ENCODE results near the gene CADM2. TPM values are rescaled to one million over a fixed set of nuclear protein-coding genes. Genes with fewer than 3 reads are reported as not detected.

The CADM2 gene
- total RNA-seq, 6 donors from 2014 or later, result under 0.01 to 4.6 (median 1.2) TPM

- H3K4me3 ChIP-seq, result no peak overlapping the region
- H3K27ac ChIP-seq, result no peak overlapping the region
- WGBS, 2 donors, result 28 to 39% methylated on average over 1 of the region's 1 CpG
- no peaks in the 10 kb centered on the region for H3K27me3 ChIP-seq
- TF ChIP-seq EP300 (IDR thresholded peaks at IDR 0.05) (no peak), CTCF (IDR thresholded peaks at IDR 0.05) (no peak), POLR2A (IDR thresholded peaks at IDR 0.05) (no peak), POLR2AphosphoS5 (IDR thresholded peaks at IDR 0.05) (no peak)
- no peaks in the 10 kb centered on the region for H3K36me3 ChIP-seq
- ATAC-seq (ENCODE audit: low FRiP score in 2 of 2) (no peak), DNase-seq (no peak)
- no peaks in the 10 kb centered on the region for H3K4me1 ChIP-seq
- H3K9me3 ChIP-seq, result no peaks in the 10 kb centered on the region
These were observed 249.9 kb downstream of the CADM2 start for GRCh38 chr3:85208650-85209049.

GRCh38 chr3:85210540-85210939 lies 251.8 kb downstream of the CADM2 start:
- Histone ChIP-seq H3K27ac (no peak overlapping the region), H3K4me3 (no peak overlapping the region), H3K27me3 (no peaks in the 10 kb centered on the region), H3K4me1 (no peaks in the 10 kb centered on the region), H3K36me3 (no peaks in the 10 kb centered on the region), H3K9me3 (no peaks in the 10 kb centered on the region)
- no peak for TF ChIP-seq POLR2A (IDR thresholded peaks at IDR 0.05)
- no peak for TF ChIP-seq EP300 (IDR thresholded peaks at IDR 0.05)
- WGBS, 2 donors, result 85 to 93% methylated on average over 2 of the region's 2 CpGs
- ATAC-seq (ENCODE audit: low FRiP score in 2 of 2) (no peak), DNase-seq (no peak)

GRCh38 chr3:85228966-85229365 lies 270.2 kb downstream of the CADM2 start:
- 50 to 77% methylated on average over 1 to 6 of the region's 6 CpGs for WGBS, 2 donors

GRCh38 chr3:85244091-85244490 lies 285.3 kb downstream of the CADM2 start:
- no peak for DNase-seq
- H3K36me3 ChIP-seq, result no peaks in the 10 kb centered on the region
- TF ChIP-seq POLR2AphosphoS5 (IDR thresholded peaks at IDR 0.05) (no peak), POLR2A (IDR thresholded peaks at IDR 0.05) (no peak), CTCF (IDR thresholded peaks at IDR 0.05) (no peak), EP300 (IDR thresholded peaks at IDR 0.05) (no peak)
- ATAC-seq (ENCODE audit: low FRiP score in 2 of 2), result no peak
- 85 to 88% methylated on average over 4 of the region's 4 CpGs for WGBS, 2 donors
- H3K9me3 ChIP-seq, result no peaks in the 10 kb centered on the region
- no peak overlapping the region for H3K4me3 ChIP-seq
- H3K27ac ChIP-seq, result no peak overlapping the region
- no peaks in the 10 kb centered on the region for H3K4me1 ChIP-seq
- H3K27me3 ChIP-seq, result no peaks in the 10 kb centered on the region

More at GRCh38 chr3:85228966-85229365, 270.2 kb downstream of the CADM2 start:
- H3K4me3 ChIP-seq, result no peak overlapping the region
- H3K36me3 ChIP-seq, result no peaks in the 10 kb centered on the region
- TF ChIP-seq CTCF (IDR thresholded peaks at IDR 0.05) (no peak), EP300 (IDR thresholded peaks at IDR 0.05) (no peak), POLR2A (IDR thresholded peaks at IDR 0.05) (no peak), POLR2AphosphoS5 (IDR thresholded peaks at IDR 0.05) (no peak)
- no peaks in the 10 kb centered on the region for H3K4me1 ChIP-seq
- no peak overlapping the region for H3K27ac ChIP-seq
- no peaks in the 10 kb centered on the region for H3K27me3 ChIP-seq
- ATAC-seq (ENCODE audit: low FRiP score in 2 of 2) (no peak), DNase-seq (no peak)
- no peaks in the 10 kb centered on the region for H3K9me3 ChIP-seq

- TF ChIP-seq EP300 (IDR thresholded peaks at IDR 0.05), result no peak
- TF ChIP-seq POLR2A (IDR thresholded peaks at IDR 0.05), result no peak
- TF ChIP-seq CTCF (IDR thresholded peaks at IDR 0.05), result no peak
- no peak for TF ChIP-seq POLR2AphosphoS5 (IDR thresholded peaks at IDR 0.05)
- no peak overlapping the region for H3K27ac ChIP-seq
- DNase-seq (no peak), ATAC-seq (ENCODE audit: low FRiP score in 2 of 2) (no peak)
- WGBS, 2 donors, result 82 to 91% methylated on average over 2 of the region's 2 CpGs
- no peaks in the 10 kb centered on the region for H3K4me1 ChIP-seq
- H3K9me3 ChIP-seq, result no peaks in the 10 kb centered on the region
- no peaks in the 10 kb centered on the region for H3K27me3 ChIP-seq
- no peak overlapping the region for H3K4me3 ChIP-seq
- H3K36me3 ChIP-seq, result no peaks in the 10 kb centered on the region
These were observed 285.7 kb downstream of the CADM2 start for GRCh38 chr3:85244519-85244918.

Data from upper lobe of left lung (tissue), 6 donors.